Brain microvascular endothelial cell (primary cell): ENCODE measurements around the gene ARFRP1.

Experiments
- DNase-seq: peaks from one replicate; pipeline ENCODE4 v3.0.0-alpha.2; 2020
- H3K27ac ChIP-seq: fragments of 250-450 bp; sonication (Bioruptor Pico); 2 replicates; pipeline ENCODE4 v1.5.1; 2020; ENCODE audit warnings: mild to moderate bottlenecking, moderate library complexity
- H3K27me3 ChIP-seq: fragments of 250-450 bp; sonication (Bioruptor Pico); replicated peaks from 2 replicates; pipeline ENCODE4 v1.5.1; 2020; ENCODE audit warnings: mild to moderate bottlenecking
- H3K36me3 ChIP-seq: fragments of 250-450 bp; sonication (Bioruptor Pico); replicated peaks from 2 replicates; pipeline ENCODE4 v1.5.1; 2020; ENCODE audit warnings: mild to moderate bottlenecking
- H3K4me3 ChIP-seq: 2 replicates; pipeline ENCODE4 v1.5.1; 2011; ENCODE audit warnings: low read depth, mild to moderate bottlenecking, control low read depth, low read length, moderate library complexity
- CTCF ChIP-seq: IDR thresholded peaks from 2 replicates; pipeline ENCODE4 v1.5.1; 2011; ENCODE audit warnings: low read depth, mild to moderate bottlenecking, moderate library complexity, low read length, control low read depth, inconsistent platforms; ENCODE audit errors: missing control alignments
- in situ Hi-C: cut with HindIII; loops from 2 replicates; pipeline ENCODE4 v1.10.0; 2017; ENCODE audit warnings: low sequenced_read_pairs, low pct_ligation_motif_present

The ARFRP1 gene

GRCh38 chr20:63686492-63687321 is 21.1 kb downstream of the ARFRP1 start:
- in situ Hi-C loops: loop anchor here (25.0 kb wide), 1 partner anchor 99 kb away; no protein-coding TSS in a partner anchor
- TF ChIP-seq CTCF: no peak
- no peaks in the 10 kb centered on the region for H3K27me3 ChIP-seq
- H3K27ac ChIP-seq: peak overlapping the region; percentile 54
- peak; percentile 81 for DNase-seq
- H3K36me3 ChIP-seq: no peaks in the 10 kb centered on the region
- H3K4me3 ChIP-seq: no peak overlapping the region

- Histone ChIP-seq H3K4me3 (no peak overlapping the region), H3K27ac (peak overlapping the region; percentile 54), H3K36me3 (no peaks in the 10 kb centered on the region), H3K27me3 (no peaks in the 10 kb centered on the region)
- no peak for TF ChIP-seq CTCF
- in situ Hi-C loops: loop anchor here (25.0 kb wide), 1 partner anchor 99 kb away; no protein-coding TSS in a partner anchor
- no peak for DNase-seq
Measured at GRCh38 chr20:63686094-63686491, 21.7 kb downstream of the ARFRP1 start.

GRCh38 chr20:63685269-63686026 is 22.3 kb downstream of the ARFRP1 start:
- H3K36me3 ChIP-seq: no peaks in the 10 kb centered on the region
- no peak overlapping the region for H3K4me3 ChIP-seq
- in situ Hi-C loops: loop anchor here (25.0 kb wide), 1 partner anchor 98 kb away; no protein-coding TSS in a partner anchor
- DNase-seq: no peak
- no peaks in the 10 kb centered on the region for H3K27me3 ChIP-seq
- peak overlapping the region; percentile 54 for H3K27ac ChIP-seq
- TF ChIP-seq CTCF: no peak

- H3K27me3 ChIP-seq: no peaks in the 10 kb centered on the region
- peak; percentile 94 for DNase-seq
- H3K4me3 ChIP-seq: no peak overlapping the region
- H3K36me3 ChIP-seq: no peaks in the 10 kb centered on the region
- peak overlapping the region; percentile 55 for H3K27ac ChIP-seq
- in situ Hi-C loops: loop anchor here (25.0 kb wide), 1 partner anchor 95 kb away; no protein-coding TSS in a partner anchor
- TF ChIP-seq CTCF: no peak
Measured at GRCh38 chr20:63682384-63683139, 25.2 kb downstream of the ARFRP1 start.

GRCh38 chr20:63681609-63682142 is 26.1 kb downstream of the ARFRP1 start:
- Histone ChIP-seq H3K27me3 (no peaks in the 10 kb centered on the region), H3K36me3 (no peaks in the 10 kb centered on the region), H3K4me3 (no peak overlapping the region), H3K27ac (peak overlapping the region; percentile 27)
- in situ Hi-C loops: loop anchor here (25.0 kb wide), 1 partner anchor 94 kb away; no protein-coding TSS in a partner anchor
- no peak for DNase-seq
- TF ChIP-seq CTCF: no peak
